ENCODE data around the gene RBM17.
A peak's percentile ranks its signal among the peaks of the same experiment; 100 is the strongest.

RBM17 gene

GRCh38 chr10:6108072-6108471, 19.2 kb downstream of the RBM17 start:
- FAIRE-seq: no peak
- TF ChIP-seq TAF1 (IDR thresholded peaks at IDR 0.05; ENCODE audit: borderline replicate concordance, low read depth, low read length) (no peak), POLR2AphosphoS5 (IDR thresholded peaks at IDR 0.05; ENCODE audit: low read depth, low read length) (no peak), POLR2A (IDR thresholded peaks at IDR 0.05; ENCODE audit: low read depth, low read length) (no peak)
- DNase-seq (ENCODE audit: insufficient read length): no peak

- FAIRE-seq (peak; percentile 87), DNase-seq (ENCODE audit: insufficient read length) (no peak)
- TF ChIP-seq POLR2A (IDR thresholded peaks at IDR 0.05; ENCODE audit: low read depth, low read length) (no peak), TAF1 (IDR thresholded peaks at IDR 0.05; ENCODE audit: borderline replicate concordance, low read depth, low read length) (no peak), POLR2AphosphoS5 (IDR thresholded peaks at IDR 0.05; ENCODE audit: low read depth, low read length) (no peak)
These were observed 20.0 kb downstream of the RBM17 start for GRCh38 chr10:6108631-6109443.

GRCh38 chr10:6109444-6109775, 20.6 kb downstream of the RBM17 start:
- DNase-seq (ENCODE audit: insufficient read length) (no peak), FAIRE-seq (no peak)
- no peak for TF ChIP-seq TAF1 (IDR thresholded peaks at IDR 0.05; ENCODE audit: borderline replicate concordance, low read depth, low read length)
- TF ChIP-seq POLR2AphosphoS5 (IDR thresholded peaks at IDR 0.05; ENCODE audit: low read depth, low read length): no peak
- TF ChIP-seq POLR2A (IDR thresholded peaks at IDR 0.05; ENCODE audit: low read depth, low read length): no peak

- DNase-seq (ENCODE audit: insufficient read length) (no peak), FAIRE-seq (no peak)
- TF ChIP-seq TAF1 (IDR thresholded peaks at IDR 0.05; ENCODE audit: borderline replicate concordance, low read depth, low read length) (no peak), POLR2A (IDR thresholded peaks at IDR 0.05; ENCODE audit: low read depth, low read length) (no peak), POLR2AphosphoS5 (IDR thresholded peaks at IDR 0.05; ENCODE audit: low read depth, low read length) (no peak)
These were observed 21.3 kb downstream of the RBM17 start for GRCh38 chr10:6110136-6110535.

- FAIRE-seq (no peak), DNase-seq (ENCODE audit: insufficient read length) (no peak)
These were observed 24.1 kb downstream of the RBM17 start for GRCh38 chr10:6112893-6113292.

GRCh38 chr10:6114299-6114698, 25.5 kb downstream of the RBM17 start:
- DNase-seq (ENCODE audit: insufficient read length): no peak
- no peak for FAIRE-seq
- TF ChIP-seq POLR2AphosphoS5 (IDR thresholded peaks at IDR 0.05; ENCODE audit: low read depth, low read length) (no peak), TAF1 (IDR thresholded peaks at IDR 0.05; ENCODE audit: borderline replicate concordance, low read depth, low read length) (no peak), POLR2A (IDR thresholded peaks at IDR 0.05; ENCODE audit: low read depth, low read length) (no peak)

More at GRCh38 chr10:6112893-6113292, 24.1 kb downstream of the RBM17 start:
- no peak for TF ChIP-seq POLR2A (IDR thresholded peaks at IDR 0.05; ENCODE audit: low read depth, low read length)
- TF ChIP-seq POLR2AphosphoS5 (IDR thresholded peaks at IDR 0.05; ENCODE audit: low read depth, low read length): no peak
- TF ChIP-seq TAF1 (IDR thresholded peaks at IDR 0.05; ENCODE audit: borderline replicate concordance, low read depth, low read length): no peak

GRCh38 chr10:6114805-6115341, 26.0 kb downstream of the RBM17 start:
- DNase-seq (ENCODE audit: insufficient read length) (no peak), FAIRE-seq (no peak)
- no peak for TF ChIP-seq TAF1 (IDR thresholded peaks at IDR 0.05; ENCODE audit: borderline replicate concordance, low read depth, low read length)
- TF ChIP-seq POLR2AphosphoS5 (IDR thresholded peaks at IDR 0.05; ENCODE audit: low read depth, low read length): no peak
- no peak for TF ChIP-seq POLR2A (IDR thresholded peaks at IDR 0.05; ENCODE audit: low read depth, low read length)

GRCh38 chr10:6115411-6115810, 26.6 kb downstream of the RBM17 start:
- TF ChIP-seq POLR2A (IDR thresholded peaks at IDR 0.05; ENCODE audit: low read depth, low read length): no peak
- FAIRE-seq (no peak), DNase-seq (ENCODE audit: insufficient read length) (no peak)

GRCh38 chr10:6115824-6116350, 27.1 kb downstream of the RBM17 start:
- DNase-seq (ENCODE audit: insufficient read length): no peak
- no peak for TF ChIP-seq POLR2AphosphoS5 (IDR thresholded peaks at IDR 0.05; ENCODE audit: low read depth, low read length)
- TF ChIP-seq POLR2A (IDR thresholded peaks at IDR 0.05; ENCODE audit: low read depth, low read length): no peak
- TF ChIP-seq TAF1 (IDR thresholded peaks at IDR 0.05; ENCODE audit: borderline replicate concordance, low read depth, low read length): no peak
- no peak for FAIRE-seq

GRCh38 chr10:6116806-6117205, 28.0 kb downstream of the RBM17 start:
- DNase-seq (ENCODE audit: insufficient read length): no peak
- FAIRE-seq: no peak
- TF ChIP-seq TAF1 (IDR thresholded peaks at IDR 0.05; ENCODE audit: borderline replicate concordance, low read depth, low read length) (no peak), POLR2A (IDR thresholded peaks at IDR 0.05; ENCODE audit: low read depth, low read length) (0 out of 2 replicates have a peak, but pooled peaks have one; percentile 20), POLR2AphosphoS5 (IDR thresholded peaks at IDR 0.05; ENCODE audit: low read depth, low read length) (no peak)

GRCh38 chr10:6117711-6118110, 28.9 kb downstream of the RBM17 start:
- no peak for FAIRE-seq
- 0 out of 2 replicates have a peak, but pooled peaks have one; percentile 27 for TF ChIP-seq POLR2AphosphoS5 (IDR thresholded peaks at IDR 0.05; ENCODE audit: low read depth, low read length)
- no peak for TF ChIP-seq TAF1 (IDR thresholded peaks at IDR 0.05; ENCODE audit: borderline replicate concordance, low read depth, low read length)
- TF ChIP-seq POLR2A (IDR thresholded peaks at IDR 0.05; ENCODE audit: low read depth, low read length): no peak

GRCh38 chr10:6119423-6119822, 30.6 kb downstream of the RBM17 start:
- no peak for TF ChIP-seq POLR2AphosphoS5 (IDR thresholded peaks at IDR 0.05; ENCODE audit: low read depth, low read length)
- no peak for TF ChIP-seq POLR2A (IDR thresholded peaks at IDR 0.05; ENCODE audit: low read depth, low read length)
- TF ChIP-seq TAF1 (IDR thresholded peaks at IDR 0.05; ENCODE audit: borderline replicate concordance, low read depth, low read length): no peak
- DNase-seq (ENCODE audit: insufficient read length) (no peak), FAIRE-seq (no peak)

More at GRCh38 chr10:6117711-6118110, 28.9 kb downstream of the RBM17 start:
- DNase-seq (ENCODE audit: insufficient read length): no peak

Data from GM12892 (cell line).